ENCODE data around the gene NTM. TPM values are rescaled to one million over a fixed set of nuclear protein-coding genes. Genes with fewer than 3 reads are reported as not detected.

Gene NTM
- total RNA-seq, 4 donors from 2014 or later: 0.21 to 3.2 (median 0.84) TPM

DNA sequence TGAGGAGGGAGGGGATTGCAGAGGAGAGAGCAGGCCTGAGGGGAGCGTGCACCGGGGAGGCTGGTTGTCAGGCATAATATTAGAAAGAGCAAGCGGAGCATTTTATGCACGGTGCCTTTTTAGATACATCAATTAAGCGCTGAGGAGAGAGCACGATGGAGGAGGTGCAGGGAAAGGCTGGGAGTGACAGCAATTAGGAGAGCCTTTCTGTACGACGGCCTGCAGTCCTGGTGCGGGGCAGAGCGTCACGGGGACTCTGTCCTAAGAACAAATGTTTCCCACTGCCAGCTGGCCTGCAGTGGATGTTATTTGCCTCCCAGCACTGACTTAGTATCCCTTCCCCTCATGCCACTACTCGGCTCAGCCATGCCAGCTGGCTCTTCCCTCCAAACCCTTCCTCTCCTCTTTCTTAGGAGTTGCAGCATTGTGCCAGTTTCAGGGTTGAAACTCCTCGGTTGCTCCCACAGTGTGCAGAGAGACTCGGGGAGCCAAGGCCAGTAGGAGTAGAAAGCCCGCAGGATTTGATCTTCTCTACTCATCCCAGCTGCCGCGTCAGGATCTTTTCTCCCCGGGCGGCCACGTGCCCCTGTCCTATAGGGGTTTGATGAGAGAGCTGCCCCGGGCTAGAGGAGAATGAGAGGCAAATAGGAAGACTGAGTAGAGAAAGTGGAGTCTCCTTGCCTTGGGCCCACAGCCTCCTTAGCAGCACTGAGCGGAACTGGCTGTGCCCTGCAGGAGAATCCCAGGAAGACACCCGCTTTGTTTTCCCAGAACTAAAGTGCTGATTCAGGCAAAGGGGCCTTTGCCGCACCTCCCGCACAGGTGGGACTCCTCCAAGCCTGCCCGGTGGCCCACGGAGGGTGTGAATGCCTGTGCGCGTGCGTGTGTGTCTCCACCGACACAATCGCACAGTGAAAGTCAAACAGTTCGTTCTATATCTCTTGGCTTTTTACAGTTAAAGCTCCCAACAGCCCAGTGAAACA is 875.3 kb downstream of the NTM start:
- intact Hi-C loops (cut with DNase I): no loop called here
- DNase-seq: no peak
- H3K36me3 ChIP-seq: no peaks in the 10 kb centered on the region
- WGBS, 2 donors: 81 to 82% methylated on average over 18 to 23 of the region's 33 CpGs
- no peaks in the 10 kb centered on the region for H3K27me3 ChIP-seq
- H3K4me1 ChIP-seq: no peaks in the 10 kb centered on the region
- no peak overlapping the region for H3K27ac ChIP-seq
- H3K4me3 ChIP-seq: no peak overlapping the region
- peaks cover 0 to 12% (median 0%) of the 10 kb centered on the region in 3 donors for H3K9me3 ChIP-seq
- TF ChIP-seq, protein P1, sequence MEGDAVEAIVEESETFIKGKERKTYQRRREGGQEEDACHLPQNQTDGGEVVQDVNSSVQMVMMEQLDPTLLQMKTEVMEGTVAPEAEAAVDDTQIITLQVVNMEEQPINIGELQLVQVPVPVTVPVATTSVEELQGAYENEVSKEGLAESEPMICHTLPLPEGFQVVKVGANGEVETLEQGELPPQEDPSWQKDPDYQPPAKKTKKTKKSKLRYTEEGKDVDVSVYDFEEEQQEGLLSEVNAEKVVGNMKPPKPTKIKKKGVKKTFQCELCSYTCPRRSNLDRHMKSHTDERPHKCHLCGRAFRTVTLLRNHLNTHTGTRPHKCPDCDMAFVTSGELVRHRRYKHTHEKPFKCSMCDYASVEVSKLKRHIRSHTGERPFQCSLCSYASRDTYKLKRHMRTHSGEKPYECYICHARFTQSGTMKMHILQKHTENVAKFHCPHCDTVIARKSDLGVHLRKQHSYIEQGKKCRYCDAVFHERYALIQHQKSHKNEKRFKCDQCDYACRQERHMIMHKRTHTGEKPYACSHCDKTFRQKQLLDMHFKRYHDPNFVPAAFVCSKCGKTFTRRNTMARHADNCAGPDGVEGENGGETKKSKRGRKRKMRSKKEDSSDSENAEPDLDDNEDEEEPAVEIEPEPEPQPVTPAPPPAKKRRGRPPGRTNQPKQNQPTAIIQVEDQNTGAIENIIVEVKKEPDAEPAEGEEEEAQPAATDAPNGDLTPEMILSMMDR (IDR thresholded peaks at IDR 0.05): no peak
- TF ChIP-seq POLR2A (IDR thresholded peaks at IDR 0.05): no peak

DNA sequence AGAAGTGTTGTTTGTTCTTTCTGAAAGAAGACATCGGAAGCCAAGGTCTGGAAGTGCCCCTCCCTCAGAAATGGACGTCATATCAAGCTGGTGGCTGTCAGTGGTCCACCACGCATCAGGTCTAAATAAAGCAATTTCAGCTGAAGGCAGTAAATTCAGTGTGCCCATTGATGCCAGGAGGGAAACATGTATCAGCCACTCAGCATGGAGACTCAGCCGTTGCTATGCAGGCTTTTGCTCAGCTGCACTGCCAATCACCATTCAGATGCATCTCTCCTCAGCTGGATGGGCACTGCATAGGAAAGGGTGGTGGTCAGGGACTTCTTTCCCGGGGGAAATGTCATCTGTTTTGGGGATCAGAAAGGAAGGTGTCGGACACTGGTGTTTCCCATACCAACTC is 878.2 kb downstream of the NTM start:
- peaks cover 0 to 12% (median 0%) of the 10 kb centered on the region in 3 donors for H3K9me3 ChIP-seq
- intact Hi-C loops (cut with DNase I): no loop called here
- TF ChIP-seq, protein P1 (IDR thresholded peaks at IDR 0.05): no peak
- TF ChIP-seq POLR2A (IDR thresholded peaks at IDR 0.05): no peak
- no peak for DNase-seq
- no peaks in the 10 kb centered on the region for H3K4me1 ChIP-seq
- no peaks in the 10 kb centered on the region for H3K36me3 ChIP-seq
- no peak overlapping the region for H3K4me3 ChIP-seq
- no peaks in the 10 kb centered on the region for H3K27me3 ChIP-seq
- WGBS, 2 donors: 49 to 66% methylated on average over 6 of the region's 6 CpGs
- H3K27ac ChIP-seq: no peak overlapping the region

DNA sequence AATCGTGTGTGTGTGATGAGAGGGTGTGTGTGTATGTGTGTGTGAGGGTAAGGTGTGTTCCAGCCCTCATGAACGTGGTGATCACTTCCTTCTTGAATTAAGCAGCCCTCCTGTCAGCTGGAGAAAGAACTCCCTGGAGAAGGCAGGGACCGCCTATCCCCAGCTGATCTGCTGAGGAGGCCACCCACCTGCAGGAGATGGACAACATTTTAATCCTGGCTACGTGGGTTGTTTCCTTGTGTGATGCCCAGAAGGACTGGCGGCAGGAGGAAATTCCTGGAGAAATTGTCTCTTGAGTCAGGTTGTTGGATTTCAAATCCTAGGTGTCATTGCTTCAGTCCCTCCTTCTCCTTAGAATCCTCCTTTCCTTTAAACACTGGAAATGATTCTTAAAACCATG is 878.8 kb downstream of the NTM start:
- intact Hi-C loops (cut with DNase I): no loop called here
- H3K36me3 ChIP-seq: no peaks in the 10 kb centered on the region
- WGBS, 2 donors: 48 to 54% methylated on average over 5 of the region's 5 CpGs
- H3K27ac ChIP-seq: no peak overlapping the region
- H3K27me3 ChIP-seq: no peaks in the 10 kb centered on the region
- no peak overlapping the region for H3K4me3 ChIP-seq
- H3K9me3 ChIP-seq: peaks cover 0 to 6% (median 0%) of the 10 kb centered on the region in 3 donors
- DNase-seq: no peak
- TF ChIP-seq, protein P1 (IDR thresholded peaks at IDR 0.05): no peak
- no peak for TF ChIP-seq POLR2A (IDR thresholded peaks at IDR 0.05)
- H3K4me1 ChIP-seq: no peaks in the 10 kb centered on the region

DNA sequence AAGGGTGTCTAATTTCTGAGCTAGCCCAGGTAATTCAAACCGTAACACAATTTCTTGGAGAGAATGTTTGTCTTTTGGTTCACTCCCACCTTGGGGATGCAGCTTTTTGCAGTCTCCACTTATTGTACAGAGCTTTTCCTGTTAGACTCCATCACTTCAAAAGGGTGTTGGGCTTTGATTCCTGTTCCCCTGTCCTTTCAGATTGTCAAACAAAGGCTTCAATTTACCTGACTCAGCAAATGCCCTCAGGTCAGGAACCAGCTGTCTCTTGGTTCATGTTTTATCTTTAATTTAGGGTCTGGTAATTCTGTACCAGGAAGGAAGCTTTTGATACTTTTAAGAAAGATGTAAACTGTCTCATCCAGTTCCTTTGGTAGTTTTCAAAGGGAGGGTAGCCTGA is 880.6 kb downstream of the NTM start:
- intact Hi-C loops (cut with DNase I): no loop called here
- 65 to 79% methylated on average over 1 of the region's 1 CpG for WGBS, 2 donors

More for the DNA sequence above, 880.6 kb downstream of the NTM start:
- Histone ChIP-seq H3K4me1 (no peaks in the 10 kb centered on the region), H3K4me3 (no peak overlapping the region), H3K36me3 (no peaks in the 10 kb centered on the region), H3K27ac (no peak overlapping the region), H3K9me3 (peaks cover 0 to 2% (median 0%) of the 10 kb centered on the region in 3 donors), H3K27me3 (no peaks in the 10 kb centered on the region)
- TF ChIP-seq, protein P1 (IDR thresholded peaks at IDR 0.05): no peak
- no peak for TF ChIP-seq POLR2A (IDR thresholded peaks at IDR 0.05)
- DNase-seq: no peak

Data from esophagus squamous epithelium (tissue), 5 donors.